Cardiac fibroblast (primary cell): ENCODE results near the gene ARTN.

ENCODE experiments used
- DNase-seq, 2 donors: peaks; one replicate each; pipeline versions ENCODE4 v3.0.0 to v3.0.0-alpha.2; 2010; ENCODE audit warnings: low read depth in 2 of 2
- H3K4me3 ChIP-seq, 2 donors: replicated peaks in 1 of 2; 1 replicate in 1 of 2; 2 replicates in 1 of 2; pipeline ENCODE4 v1.5.1; 2011; ENCODE audit warnings: low read depth in 2 of 2, low read length in 2 of 2, mild to moderate bottlenecking in 2 of 2, moderate library complexity in 1 of 2
- CTCF ChIP-seq: IDR thresholded peaks from one replicate; pipeline ENCODE4 v1.5.1; 2011; ENCODE audit warnings: low read depth, mild to moderate bottlenecking, low read length, inconsistent platforms

ARTN gene

GRCh38 chr1:43934101-43934985 is 742 bp downstream of the ARTN start:
- TF ChIP-seq CTCF: peak; percentile 97
- H3K4me3 ChIP-seq: no peak overlapping the region
- DNase-seq: peak; percentile 66 to 69

GRCh38 chr1:43934986-43935324 is 1.4 kb downstream of the ARTN start:
- no peak for DNase-seq
- TF ChIP-seq CTCF: no peak
- H3K4me3 ChIP-seq: no peak overlapping the region

GRCh38 chr1:43935711-43936427 is 2.3 kb downstream of the ARTN start:
- no peak for TF ChIP-seq CTCF
- DNase-seq: no peak
- H3K4me3 ChIP-seq: peak overlapping the region in 1 of 2 donors; percentile 10

GRCh38 chr1:43936431-43937151 is 3.0 kb downstream of the ARTN start:
- DNase-seq: peak; percentile 26 to 35
- TF ChIP-seq CTCF: peak; percentile 1
- H3K4me3 ChIP-seq: peak overlapping the region in 1 of 2 donors; percentile 10

GRCh38 chr1:43937179-43937865 is 3.7 kb downstream of the ARTN start:
- H3K4me3 ChIP-seq: no peak overlapping the region
- no peak for TF ChIP-seq CTCF
- no peak for DNase-seq

GRCh38 chr1:43938383-43938782 is 4.8 kb downstream of the ARTN start:
- no peak for DNase-seq
- no peak overlapping the region for H3K4me3 ChIP-seq
- TF ChIP-seq CTCF: no peak
